ENCODE measurements around the gene AHCY.
"Not testable (repeated sequence)": the region's sequence is repeated elsewhere in the genome, so short reads cannot be mapped to it uniquely, and the experiment has no call there.

Gene AHCY

DNA sequence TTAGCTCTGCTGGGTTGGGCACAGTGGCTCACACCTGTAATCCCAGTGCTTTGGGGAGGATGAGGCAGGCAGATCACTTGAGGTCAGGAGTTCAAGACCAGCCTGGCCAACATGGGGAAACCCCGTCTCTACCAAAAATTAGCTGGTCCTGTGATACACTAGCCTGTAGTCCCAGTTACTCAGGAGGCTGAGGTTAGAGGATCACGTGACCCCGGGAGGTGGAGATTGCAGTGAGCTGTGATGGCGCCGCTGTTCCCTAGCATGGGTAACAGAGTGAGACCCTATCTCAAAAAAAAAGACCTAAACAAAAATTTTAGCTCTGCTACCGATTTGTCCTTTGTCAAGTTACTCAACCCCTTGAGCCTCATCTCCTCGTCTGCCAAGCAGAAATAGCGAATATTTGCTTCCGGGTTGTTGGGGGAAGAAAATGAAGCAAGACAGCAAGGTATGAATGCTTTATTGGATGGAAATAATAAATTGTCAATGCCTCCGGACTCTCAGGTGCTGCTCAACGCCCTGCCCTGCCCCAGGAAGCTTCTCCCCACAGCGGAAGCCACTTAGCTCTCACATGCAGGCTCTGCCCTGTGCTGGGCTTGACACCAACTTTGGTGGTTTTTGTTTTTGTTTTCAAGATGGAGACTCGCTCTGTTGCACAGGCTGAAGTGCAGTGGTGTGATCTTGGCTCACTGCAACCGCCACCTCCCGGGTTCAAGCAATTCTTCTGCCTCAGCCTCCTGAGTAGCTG is 35.0 kb upstream of the AHCY start:
- H3K9me3 ChIP-seq (replicated peaks in 1 of 11), result no peaks in the 10 kb centered on the region
- peak overlapping the region; percentile 43 to 91 (median 82); a peak in 21 of 22 replicates for H3K27ac ChIP-seq
- no peak for TF ChIP-seq Cebpa-rat (IDR thresholded peaks at IDR 0.05)
- no peaks in the 10 kb centered on the region for H3K27me3 ChIP-seq
- peak overlapping the region; percentile 41 to 79 (median 72); a peak in 21 of 22 replicates for H3K9ac ChIP-seq
- no peaks in the 10 kb centered on the region for H4K20me1 ChIP-seq
- H3K4me2 ChIP-seq, result peak overlapping the region; percentile 78 to 89 (median 80)
- H3K36me3 ChIP-seq, result no peaks in the 10 kb centered on the region
- H3K4me3 ChIP-seq, result peak overlapping the region; percentile 42 to 72 (median 58)
- H3K4me1 ChIP-seq, result peaks cover 21 to 60% (median 35%) of the 10 kb centered on the region in 10 experiments; a peak in 19 of 20 replicates

DNA sequence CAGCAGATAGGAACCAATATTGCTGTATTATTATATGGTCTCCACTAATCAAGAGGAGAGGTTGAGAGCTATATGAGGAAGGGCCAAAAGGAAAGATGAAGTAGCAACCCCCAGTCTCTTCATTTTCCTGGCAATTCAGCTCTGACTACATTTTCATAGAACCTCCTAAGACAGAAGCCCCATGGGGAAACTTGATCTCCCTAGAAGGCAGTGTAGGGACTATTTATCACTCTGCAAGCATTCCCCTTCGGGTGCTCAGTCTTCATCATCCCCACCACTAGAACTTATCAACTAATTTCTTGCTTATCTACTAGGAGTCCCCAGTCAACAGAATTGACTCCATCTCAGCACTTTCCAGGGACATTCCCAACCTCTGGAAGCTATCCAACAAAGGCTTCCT is 34.4 kb upstream of the AHCY start:
- Histone ChIP-seq H3K4me3 (peak overlapping the region in 3 of 10 experiments; percentile 48 to 63 (median 60); a peak in 4 of 20 replicates), H3K9me3 (replicated peaks in 1 of 11) (0 out of 22 replicates have a peak, but pooled peaks cover 0 to 1% (median 0%) of the 10 kb centered on the region in 11 experiments), H3K27ac (peak overlapping the region in 9 of 11 experiments; percentile 76 to 91 (median 83); a peak in 16 of 22 replicates), H3K4me2 (peak overlapping the region; percentile 78 to 89 (median 80); a peak in 19 of 22 replicates), H4K20me1 (no peaks in the 10 kb centered on the region), H3K4me1 (peaks cover 21 to 60% (median 35%) of the 10 kb centered on the region in 10 experiments; a peak in 19 of 20 replicates), H3K9ac (peak overlapping the region in 3 of 11 experiments; percentile 71 to 72 (median 72); a peak in 5 of 22 replicates), H3K27me3 (no peaks in the 10 kb centered on the region), H3K36me3 (no peaks in the 10 kb centered on the region)
- TF ChIP-seq Cebpa-rat (IDR thresholded peaks at IDR 0.05), result no peak

DNA sequence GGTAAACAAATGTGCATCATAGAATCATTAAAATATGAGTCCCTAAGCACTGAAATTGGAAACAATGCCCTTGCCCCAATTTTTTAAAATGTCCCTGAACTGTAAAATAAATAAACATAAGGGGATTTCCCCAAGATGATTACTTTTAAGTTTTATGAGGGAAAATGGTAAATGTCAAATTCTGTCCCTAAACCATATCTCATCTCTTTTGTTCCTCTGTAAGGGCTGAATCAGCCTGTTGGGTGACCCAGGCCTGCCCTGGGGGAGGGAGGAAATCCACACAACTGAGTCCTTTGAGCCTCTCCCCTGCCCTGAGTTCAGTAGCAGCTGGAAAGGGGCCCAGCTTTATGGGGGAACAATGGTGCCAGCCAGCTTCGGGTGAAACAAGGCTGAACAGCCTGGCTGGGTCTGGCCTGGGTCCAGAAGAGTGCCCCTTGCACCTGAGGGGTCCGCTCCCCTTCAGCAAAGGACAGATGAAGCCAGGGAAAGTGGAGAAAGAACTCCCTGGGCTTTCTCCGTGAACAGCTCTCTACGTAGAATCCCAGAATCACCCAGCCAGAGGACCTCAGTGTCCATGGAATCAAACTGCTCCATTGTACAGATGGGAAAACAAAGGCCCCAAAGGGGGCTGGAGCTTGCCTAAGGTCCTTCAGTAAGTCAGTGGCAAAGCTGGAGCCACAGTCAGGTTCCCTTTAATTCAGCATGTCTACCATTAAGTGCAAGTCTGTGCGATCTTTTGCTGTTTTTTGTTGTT is 31.7 kb upstream of the AHCY start:
- Histone ChIP-seq H3K4me1 (peaks cover 17 to 41% (median 25%) of the 10 kb centered on the region in 10 experiments; a peak in 19 of 20 replicates), H3K4me3 (no peak overlapping the region), H3K36me3 (no peaks in the 10 kb centered on the region), H3K9ac (peak overlapping the region in 1 of 11 experiments; percentile 35; a peak in 1 of 22 replicates), H3K4me2 (0 out of 22 replicates have a peak overlapping the region, but pooled peaks of 1 of the 11 experiments have one; percentile 0), H3K9me3 (replicated peaks in 1 of 11) (peaks cover 0 to 10% (median 0%) of the 10 kb centered on the region in 11 experiments; a peak in 2 of 22 replicates), H3K27ac (peak overlapping the region in 1 of 11 experiments; percentile 15; a peak in 1 of 22 replicates), H4K20me1 (no peaks in the 10 kb centered on the region), H3K27me3 (no peaks in the 10 kb centered on the region)
- TF ChIP-seq Cebpa-rat (IDR thresholded peaks at IDR 0.05), result no peak

DNA sequence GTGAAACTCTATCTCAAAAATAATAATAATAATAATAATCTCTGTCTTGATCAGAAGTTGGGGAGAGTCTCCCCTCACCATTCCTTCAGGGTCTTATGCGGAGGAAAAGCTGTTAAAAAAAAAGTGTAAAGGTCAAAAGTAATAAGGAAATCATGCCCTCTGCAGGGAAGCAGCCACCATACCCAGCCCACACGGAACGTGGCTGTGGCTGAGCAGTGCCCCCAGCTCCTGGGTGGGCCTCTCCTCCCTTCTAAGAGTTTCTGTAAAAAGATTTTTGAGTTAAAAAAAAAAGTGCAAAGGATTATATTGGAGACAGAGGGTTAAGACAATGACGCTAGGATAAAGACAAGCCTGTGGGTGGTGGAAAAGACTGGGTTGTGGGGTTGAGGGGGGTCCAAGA is 30.6 kb upstream of the AHCY start:
- Histone ChIP-seq H3K9me3 (replicated peaks in 1 of 11) (peaks cover 0 to 10% (median 0%) of the 10 kb centered on the region in 11 experiments; a peak in 2 of 22 replicates), H3K36me3 (no peaks in the 10 kb centered on the region), H3K9ac (no peak overlapping the region), H3K4me1 (peaks cover 10 to 31% (median 15%) of the 10 kb centered on the region in 10 experiments; a peak in 19 of 20 replicates), H3K4me2 (no peak overlapping the region), H3K27me3 (no peaks in the 10 kb centered on the region), H3K4me3 (no peak overlapping the region), H3K27ac (no peak overlapping the region), H4K20me1 (no peaks in the 10 kb centered on the region)
- TF ChIP-seq Cebpa-rat (IDR thresholded peaks at IDR 0.05), result no peak

DNA sequence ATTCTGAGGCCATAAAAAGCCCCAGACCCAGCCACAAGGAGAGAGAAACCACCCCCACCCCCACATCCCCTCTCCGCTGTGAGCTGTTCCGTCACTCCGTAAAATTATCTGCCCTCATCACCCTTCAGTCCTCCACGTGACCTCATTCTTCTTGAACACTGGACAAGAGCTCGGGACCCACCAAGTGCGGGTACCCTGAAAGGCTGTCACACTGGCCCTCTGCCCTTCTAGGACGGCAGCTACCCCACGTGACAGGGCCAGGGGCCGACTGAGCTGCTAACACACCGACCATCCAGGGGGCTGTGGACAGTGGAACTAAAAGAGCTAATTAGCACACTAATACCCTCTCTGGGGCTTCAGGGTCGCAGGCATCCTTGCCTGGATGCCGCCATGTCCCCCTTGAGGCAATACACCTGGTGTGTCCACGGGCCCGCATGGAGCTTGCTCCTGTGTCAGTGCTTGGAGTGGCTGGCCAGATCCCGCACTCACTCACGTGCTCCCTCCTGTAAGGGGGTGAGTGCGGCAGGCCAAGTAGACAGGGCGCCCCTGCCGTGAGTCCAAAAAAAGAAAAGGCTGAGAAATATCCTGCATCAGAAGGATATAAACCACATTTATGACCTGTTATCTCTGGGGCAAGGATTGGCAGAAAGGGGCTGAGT is 29.2 kb upstream of the AHCY start:
- peaks cover 0 to 10% (median 0%) of the 10 kb centered on the region in 11 experiments; a peak in 2 of 22 replicates for H3K9me3 ChIP-seq (replicated peaks in 1 of 11)
- H3K27me3 ChIP-seq, result no peaks in the 10 kb centered on the region
- TF ChIP-seq Cebpa-rat (IDR thresholded peaks at IDR 0.05), result no peak
- peaks cover 0 to 17% (median 3%) of the 10 kb centered on the region in 10 experiments; a peak in 10 of 20 replicates for H3K4me1 ChIP-seq
- no peak overlapping the region for H3K9ac ChIP-seq
- H3K36me3 ChIP-seq, result no peaks in the 10 kb centered on the region
- no peak overlapping the region for H3K27ac ChIP-seq
- no peak overlapping the region for H3K4me3 ChIP-seq
- H3K4me2 ChIP-seq, result no peak overlapping the region
- H4K20me1 ChIP-seq, result no peaks in the 10 kb centered on the region

DNA sequence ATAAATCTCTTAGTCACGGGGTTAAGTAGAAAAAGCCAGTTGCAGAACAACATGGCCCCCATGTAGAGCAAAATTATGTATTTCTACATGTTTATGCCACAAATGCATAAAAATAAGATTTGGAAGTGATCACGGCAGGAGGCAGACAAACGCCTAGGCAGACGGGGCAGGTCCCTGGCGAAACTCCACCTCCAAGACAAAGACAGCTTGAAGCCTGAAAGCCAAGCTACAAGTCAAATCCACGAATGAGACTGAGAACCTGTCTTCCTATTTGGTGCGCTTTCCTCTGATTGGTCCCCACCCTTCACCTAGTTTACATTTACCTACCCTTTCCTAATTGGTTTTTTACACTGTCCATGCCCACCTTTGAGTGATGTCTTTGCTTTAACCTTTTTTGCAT is 28.7 kb upstream of the AHCY start:
- Histone ChIP-seq H3K36me3 (no peaks in the 10 kb centered on the region), H3K4me1 (peaks cover 0 to 11% (median 2%) of the 10 kb centered on the region in 10 experiments; a peak in 6 of 20 replicates), H3K9ac (no peak overlapping the region), H3K27me3 (no peaks in the 10 kb centered on the region), H3K9me3 (replicated peaks in 1 of 11) (peaks cover 0 to 13% (median 4%) of the 10 kb centered on the region in 11 experiments; a peak in 11 of 22 replicates), H3K4me3 (no peak overlapping the region), H3K27ac (no peak overlapping the region), H3K4me2 (no peak overlapping the region), H4K20me1 (no peaks in the 10 kb centered on the region)
- no peak for TF ChIP-seq Cebpa-rat (IDR thresholded peaks at IDR 0.05)

DNA sequence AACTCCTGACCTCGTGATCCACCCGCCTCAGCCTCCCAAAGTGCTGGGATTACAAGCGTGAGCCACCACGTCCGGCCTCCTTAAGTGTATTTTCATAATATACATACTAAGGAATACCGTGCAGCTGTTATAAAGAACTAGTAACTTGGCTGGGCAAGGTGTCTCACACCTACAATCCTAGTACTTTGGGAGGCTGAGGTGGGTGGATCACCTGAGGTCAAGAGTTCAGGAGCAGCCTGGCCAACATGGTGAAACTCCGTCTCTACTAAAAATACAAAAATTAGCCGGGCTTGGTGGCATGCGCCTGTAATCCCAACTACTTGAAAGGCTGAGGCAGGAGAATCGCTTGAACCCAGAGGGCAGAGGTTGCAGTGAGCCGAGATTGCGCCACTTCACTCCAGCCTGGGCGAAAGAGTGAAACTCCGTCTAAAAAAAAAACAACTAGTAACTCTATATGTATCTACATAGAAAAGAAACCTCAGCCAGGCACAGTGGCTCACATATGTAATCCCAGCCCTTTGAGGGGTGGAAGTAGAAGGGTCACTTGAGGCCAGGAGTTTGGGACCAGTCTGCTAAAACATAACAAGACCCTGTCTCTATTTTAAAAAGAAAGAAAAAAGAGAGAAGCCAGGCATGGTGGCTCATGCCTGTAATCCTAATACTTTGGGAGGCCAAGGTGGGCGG is 27.8 kb upstream of the AHCY start:
- not testable (repeated sequence) for H3K27ac ChIP-seq, H3K36me3 ChIP-seq, H3K4me3 ChIP-seq, H3K4me1 ChIP-seq, H3K4me2 ChIP-seq, H3K27me3 ChIP-seq, H3K9ac ChIP-seq, H4K20me1 ChIP-seq
- H3K9me3 ChIP-seq (replicated peaks in 1 of 11), result peaks cover 0 to 14% (median 6%) of the 10 kb centered on the region in 11 experiments; a peak in 11 of 22 replicates

DNA sequence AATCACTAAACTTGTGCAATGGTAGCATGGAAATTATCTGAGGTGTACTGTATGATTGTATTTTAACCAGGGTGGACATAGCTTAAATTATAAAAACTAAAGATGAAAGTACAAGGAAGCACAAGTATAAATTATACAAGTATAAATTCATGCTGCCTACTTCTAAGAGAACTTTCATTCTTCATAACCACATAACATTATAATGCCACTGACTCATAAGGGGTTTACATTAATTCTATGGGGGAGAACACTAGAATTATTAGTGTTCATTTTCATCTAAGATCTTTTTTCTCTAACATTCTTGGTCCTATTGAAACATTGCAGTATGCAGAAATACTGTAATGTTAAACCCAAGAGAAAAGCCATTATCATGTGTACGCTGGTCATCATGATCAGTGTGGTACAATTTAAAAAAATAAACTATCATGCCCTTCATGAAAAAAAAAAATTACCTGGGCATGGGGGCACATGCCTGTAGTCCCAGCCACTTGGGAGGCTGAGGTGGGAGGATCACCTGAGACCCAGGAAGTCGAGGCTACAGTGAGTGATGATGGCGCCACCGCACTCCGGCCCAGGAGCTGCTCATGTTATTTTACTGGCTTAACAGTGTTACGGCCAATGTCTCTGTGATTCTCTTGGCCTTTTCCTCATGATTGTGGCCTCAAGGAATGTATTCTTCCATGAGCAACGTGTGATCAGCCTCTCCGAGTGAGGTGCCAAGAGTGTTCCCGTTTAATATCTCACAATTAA is 25.9 kb upstream of the AHCY start:
- H3K4me1 ChIP-seq, result no peaks in the 10 kb centered on the region
- TF ChIP-seq Cebpa-rat (IDR thresholded peaks at IDR 0.05), result no peak
- no peak overlapping the region for H3K4me3 ChIP-seq
- no peak overlapping the region for H3K27ac ChIP-seq
- peaks cover 0 to 14% (median 6%) of the 10 kb centered on the region in 11 experiments; a peak in 11 of 22 replicates for H3K9me3 ChIP-seq (replicated peaks in 1 of 11)
- no peak overlapping the region for H3K9ac ChIP-seq
- H3K4me2 ChIP-seq, result no peak overlapping the region
- H4K20me1 ChIP-seq, result no peaks in the 10 kb centered on the region
- H3K27me3 ChIP-seq, result no peaks in the 10 kb centered on the region
- H3K36me3 ChIP-seq, result no peaks in the 10 kb centered on the region

DNA sequence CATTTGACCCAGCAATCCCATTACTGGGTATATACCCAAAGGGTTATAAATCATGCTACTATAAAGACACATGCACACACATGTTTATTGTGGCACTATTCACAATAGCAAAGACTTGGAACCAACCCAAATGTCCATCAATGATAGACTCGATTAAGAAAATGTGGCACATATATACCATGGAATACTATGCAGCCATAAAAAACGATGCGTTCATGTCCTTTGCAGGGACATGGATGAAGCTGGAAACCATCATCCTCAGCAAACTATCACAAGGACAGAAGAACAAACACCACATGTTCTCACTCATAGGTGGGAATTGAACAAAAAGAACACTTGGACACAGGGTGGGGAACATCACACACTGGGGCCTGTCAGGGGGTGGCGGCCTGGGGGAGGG is 25.1 kb upstream of the AHCY start:
- not testable (repeated sequence) for H3K27ac ChIP-seq, H3K9ac ChIP-seq, H3K4me1 ChIP-seq, H3K36me3 ChIP-seq, H3K4me2 ChIP-seq, H4K20me1 ChIP-seq, H3K27me3 ChIP-seq, H3K4me3 ChIP-seq
- peaks cover 0 to 14% (median 6%) of the 10 kb centered on the region in 11 experiments; a peak in 11 of 22 replicates for H3K9me3 ChIP-seq (replicated peaks in 1 of 11)

Measured in BLaER1 treated with 17β-estradiol and CSF1 and Interleukin-3, amounts not matched to agents 10 nM and 100 nM (cell line).